ENCODE measurements around the gene RCSD1. TPM values are rescaled to one million over a fixed set of nuclear protein-coding genes. Genes with fewer than 3 reads are reported as not detected.

Gene RCSD1
- total RNA-seq, 4 donors from 2014 or later: 7.1 to 14.2 (median 10.8) TPM

DNA sequence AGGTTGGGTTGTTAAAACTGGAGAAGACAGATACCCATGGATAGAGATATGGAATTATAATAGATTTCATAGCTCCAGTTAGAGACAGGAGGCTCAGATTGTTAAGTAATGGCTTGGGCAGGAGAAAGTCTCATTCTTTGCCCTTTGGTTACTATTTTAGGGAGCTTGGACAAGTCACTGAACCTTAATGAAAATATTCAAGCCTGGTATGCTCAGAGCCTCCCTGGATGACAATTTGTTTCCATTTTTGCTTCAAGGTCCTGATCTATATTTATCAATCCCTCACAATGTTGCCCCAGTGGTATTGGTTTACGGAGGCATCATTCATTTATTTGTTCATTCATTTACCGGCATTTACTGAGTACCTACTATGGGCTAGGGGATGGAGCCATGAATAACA lies 37.5 kb downstream of the RCSD1 start:
- 92 to 95% methylated on average over 2 of the region's 2 CpGs for WGBS, 2 donors
- Histone ChIP-seq H3K9me3 (no peaks in the 10 kb centered on the region), H3K36me3 (no peaks in the 10 kb centered on the region), H3K4me1 (peaks cover 0 to 4% of the 10 kb centered on the region in 2 donors), H3K27ac (no peak overlapping the region), H3K27me3 (no peaks in the 10 kb centered on the region), H3K4me3 (replicated peaks in 1 of 3) (no peak overlapping the region)
- DNase-seq: no peak
- TF ChIP-seq POLR2A (IDR thresholded peaks at IDR 0.05): no peak
- TF ChIP-seq, protein P1, sequence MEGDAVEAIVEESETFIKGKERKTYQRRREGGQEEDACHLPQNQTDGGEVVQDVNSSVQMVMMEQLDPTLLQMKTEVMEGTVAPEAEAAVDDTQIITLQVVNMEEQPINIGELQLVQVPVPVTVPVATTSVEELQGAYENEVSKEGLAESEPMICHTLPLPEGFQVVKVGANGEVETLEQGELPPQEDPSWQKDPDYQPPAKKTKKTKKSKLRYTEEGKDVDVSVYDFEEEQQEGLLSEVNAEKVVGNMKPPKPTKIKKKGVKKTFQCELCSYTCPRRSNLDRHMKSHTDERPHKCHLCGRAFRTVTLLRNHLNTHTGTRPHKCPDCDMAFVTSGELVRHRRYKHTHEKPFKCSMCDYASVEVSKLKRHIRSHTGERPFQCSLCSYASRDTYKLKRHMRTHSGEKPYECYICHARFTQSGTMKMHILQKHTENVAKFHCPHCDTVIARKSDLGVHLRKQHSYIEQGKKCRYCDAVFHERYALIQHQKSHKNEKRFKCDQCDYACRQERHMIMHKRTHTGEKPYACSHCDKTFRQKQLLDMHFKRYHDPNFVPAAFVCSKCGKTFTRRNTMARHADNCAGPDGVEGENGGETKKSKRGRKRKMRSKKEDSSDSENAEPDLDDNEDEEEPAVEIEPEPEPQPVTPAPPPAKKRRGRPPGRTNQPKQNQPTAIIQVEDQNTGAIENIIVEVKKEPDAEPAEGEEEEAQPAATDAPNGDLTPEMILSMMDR (IDR thresholded peaks at IDR 0.05): no peak
- intact Hi-C loops (cut with DNase I): no loop called here

DNA sequence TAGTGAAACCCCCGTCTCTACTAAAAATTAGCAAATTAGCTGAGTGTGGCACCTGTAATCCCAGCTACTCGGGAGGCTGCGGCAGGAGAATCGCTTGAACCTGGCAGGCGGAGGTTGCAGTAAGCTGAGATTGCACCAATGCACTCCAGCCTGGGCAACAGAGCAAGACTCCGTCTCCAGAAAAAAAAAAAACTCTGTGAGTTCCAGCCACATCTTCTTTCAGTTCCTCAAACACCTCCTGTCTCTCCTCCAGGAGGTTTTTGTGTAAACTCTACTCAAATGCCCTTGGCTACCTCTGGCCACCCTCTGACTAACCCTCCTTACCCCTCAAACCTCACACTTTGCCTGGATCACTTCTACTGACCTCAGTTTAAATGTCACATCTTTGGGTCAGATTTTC lies 38.1 kb downstream of the RCSD1 start:
- intact Hi-C loops (cut with DNase I): no loop called here
- H3K27me3 ChIP-seq: no peaks in the 10 kb centered on the region

DNA sequence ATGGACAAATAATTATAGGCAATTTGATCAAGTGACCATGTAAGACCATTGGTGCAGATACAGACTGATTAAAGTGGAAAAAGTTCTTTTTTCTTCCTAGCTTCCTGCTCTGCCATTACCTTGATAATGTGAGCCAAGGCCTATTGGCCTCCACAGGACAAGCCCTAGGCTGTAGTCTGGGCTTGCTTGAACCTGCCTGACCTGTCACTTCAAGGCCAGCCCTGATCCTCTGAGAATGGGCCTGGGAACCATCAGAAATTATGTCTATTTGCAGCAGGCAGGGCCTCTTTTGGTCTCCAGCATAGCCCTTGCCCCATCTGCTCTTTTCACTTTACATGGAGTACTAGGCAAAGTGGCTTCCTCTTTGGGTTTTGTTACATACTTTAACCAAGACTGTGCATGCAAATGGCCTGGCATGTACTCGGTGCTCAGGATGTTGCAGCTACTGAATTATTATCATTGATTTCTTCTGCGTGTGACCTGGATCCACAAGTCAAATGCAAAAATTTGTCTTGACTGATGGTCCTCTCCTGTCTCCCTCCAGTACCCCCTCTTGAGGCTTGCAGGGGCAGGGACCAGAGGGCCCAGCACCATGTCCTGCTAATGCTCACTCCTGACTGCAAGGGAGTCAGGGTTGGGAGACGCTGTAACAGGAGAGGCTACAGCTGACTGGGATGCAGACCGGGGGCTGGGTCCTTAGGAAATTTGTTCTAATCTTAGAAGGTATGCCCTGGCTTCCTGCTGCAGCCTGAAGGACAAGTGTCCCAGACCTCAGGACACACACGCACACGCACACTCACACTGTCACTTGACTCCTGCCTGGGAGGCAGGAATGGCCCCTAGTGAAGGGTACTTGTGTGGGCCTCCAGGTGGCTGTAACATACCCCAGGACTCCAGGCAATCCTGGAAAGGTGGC lies 39.4 kb downstream of the RCSD1 start:
- no peak overlapping the region for H3K4me3 ChIP-seq (replicated peaks in 1 of 3)
- no peak for DNase-seq
- intact Hi-C loops (cut with DNase I): no loop called here
- 69 to 83% methylated on average over 4 to 5 of the region's 6 CpGs for WGBS, 2 donors
- no peaks in the 10 kb centered on the region for H3K36me3 ChIP-seq
- no peaks in the 10 kb centered on the region for H3K9me3 ChIP-seq
- no peaks in the 10 kb centered on the region for H3K27me3 ChIP-seq
- no peak overlapping the region for H3K27ac ChIP-seq
- no peak for TF ChIP-seq POLR2A (IDR thresholded peaks at IDR 0.05)
- TF ChIP-seq, protein P1 (IDR thresholded peaks at IDR 0.05): no peak
- H3K4me1 ChIP-seq: no peaks in the 10 kb centered on the region

More for the DNA sequence above, 38.1 kb downstream of the RCSD1 start:
- no peak for TF ChIP-seq POLR2A (IDR thresholded peaks at IDR 0.05)
- TF ChIP-seq, protein P1 (IDR thresholded peaks at IDR 0.05): no peak
- no peaks in the 10 kb centered on the region for H3K4me1 ChIP-seq
- no peaks in the 10 kb centered on the region for H3K9me3 ChIP-seq
- no peaks in the 10 kb centered on the region for H3K36me3 ChIP-seq
- no peak overlapping the region for H3K4me3 ChIP-seq (replicated peaks in 1 of 3)
- DNase-seq: no peak
- no peak overlapping the region for H3K27ac ChIP-seq
- 87 to 91% methylated on average over 6 of the region's 6 CpGs for WGBS, 2 donors

- Histone ChIP-seq H3K27ac (no peak overlapping the region), H3K36me3 (no peaks in the 10 kb centered on the region), H3K4me3 (replicated peaks in 1 of 3) (no peak overlapping the region), H3K4me1 (no peaks in the 10 kb centered on the region), H3K27me3 (no peaks in the 10 kb centered on the region), H3K9me3 (no peaks in the 10 kb centered on the region)
- TF ChIP-seq, protein P1 (IDR thresholded peaks at IDR 0.05): no peak
- TF ChIP-seq POLR2A (IDR thresholded peaks at IDR 0.05): no peak
- WGBS, 2 donors: 56 to 59% methylated on average over 2 of the region's 2 CpGs
- intact Hi-C loops (cut with DNase I): no loop called here
- no peak for DNase-seq
Measured at GRCh38 chr1:167670563-167670962, 40.5 kb downstream of the RCSD1 start.

Measured in thyroid gland (tissue), 4 donors.